HepG2 (cell line): Measurements from ENCODE around the gene CHST11. TPM values are rescaled to one million over a fixed set of nuclear protein-coding genes. Genes with fewer than 3 reads are reported as not detected.

Source experiments
- ATAC-seq: fragments of 200-7000 bp; cut with Tn5 transposase; 3 replicates; pipeline ENCODE4 v1.9.1; 2020; ENCODE audit warnings: mild to moderate bottlenecking, moderate library complexity
- BruUV-seq: library from RNA; stranded (reverse); fragments of 400-500 nt; replicated peaks from 2 replicates; lab custom pipeline; 2021; lab: Mats Ljungman, UMichigan
- CTCF ChIA-PET: fragments of 300-600 bp; formaldehyde crosslinking; extraction: SDS; loops from one replicate; lab custom pipeline; 2021; ENCODE audit warnings: low total read pairs, inconsistent platforms, low intra/inter-chr PET ratio; lab: Yijun Ruan, JAX
- POLR2A ChIA-PET: fragments of 350-600 bp; sonication (Branson Sonifier 250); formaldehyde crosslinking; loops from one replicate; lab custom pipeline; 2020; ENCODE audit warnings: antibody characterized with exemption, inconsistent platforms; lab: Yijun Ruan, JAX
- DNase-seq: peaks from one replicate; pipeline ENCODE4 v3.0.0-alpha.2; 2015; ENCODE audit warnings: low spot score
- FAIRE-seq: peaks from 3 replicates; lab custom pipeline; 2011; peaks lifted over from hg19 to GRCh38; lab: Jason Lieb, UNC
- H2AFZ ChIP-seq: one replicate; pipeline ENCODE4 v1.6.1; 2011; ENCODE audit warnings: low read length, inconsistent platforms
- H3K27ac ChIP-seq: fragments of 300-600 bp; 3 replicates; pipeline ENCODE4 v1.8.0; 2011; ENCODE audit warnings: mixed run types, mild to moderate bottlenecking, mixed read lengths, low read length, inconsistent platforms; ENCODE audit not compliant: insufficient read depth; ENCODE audit errors: extremely low read length
- H3K27me3 ChIP-seq, 2 experiments: fragments of 200-600 bp in 1 of 2; 2 replicates in 1 of 2; 3 replicates in 1 of 2; pipeline versions ENCODE4 v1.6.0 to v1.8.0; 2011; ENCODE audit warnings: low read length in 2 of 2, mild to moderate bottlenecking in 2 of 2, moderate library complexity in 2 of 2, inconsistent platforms in 1 of 2; ENCODE audit not compliant: insufficient read depth in 2 of 2, control insufficient read depth in 1 of 2
- H3K36me3 ChIP-seq, 2 experiments: fragments of 200-600 bp in 1 of 2; replicated peaks in 1 of 2; 2 replicates in 1 of 2; 3 replicates in 1 of 2; pipeline versions ENCODE4 v1.5.1 to v1.8.0; 2011; ENCODE audit warnings: low read length in 2 of 2, inconsistent platforms in 1 of 2; ENCODE audit not compliant: insufficient read depth in 2 of 2, control insufficient read depth in 1 of 2
- H3K4me1 ChIP-seq: 2 replicates; pipeline ENCODE4 v1.5.1; 2012; ENCODE audit warnings: low read length, inconsistent platforms; ENCODE audit not compliant: insufficient read depth
- H3K4me2 ChIP-seq: 2 replicates; pipeline ENCODE4 v1.6.0; 2011; ENCODE audit warnings: low read depth, low read length, inconsistent platforms
- H3K4me3 ChIP-seq, 3 experiments: fragments of 200-600 bp in 1 of 3; sonication (generic), shearing (Covaris generic) in 1 of 3; replicated peaks in 1 of 3; 2 replicates each; pipeline ENCODE4 v1.5.1; 2011 to 2016; ENCODE audit warnings: low read length in 3 of 3, inconsistent platforms in 2 of 3, low read depth in 2 of 3, mild to moderate bottlenecking in 2 of 3, control low read depth in 1 of 3, mixed read lengths in 1 of 3; ENCODE audit not compliant: insufficient read depth in 1 of 3
- H3K79me2 ChIP-seq: one replicate; pipeline ENCODE4 v1.6.1; 2011; ENCODE audit warnings: low read length, inconsistent platforms; ENCODE audit not compliant: insufficient read depth
- H3K9ac ChIP-seq: 2 replicates; pipeline ENCODE4 v1.6.0; 2011; ENCODE audit warnings: mild to moderate bottlenecking, low read depth, low read length, inconsistent platforms; ENCODE audit not compliant: insufficient read depth
- H3K9me3 ChIP-seq: 2 replicates; pipeline ENCODE4 v1.5.1; 2012; ENCODE audit warnings: mild to moderate bottlenecking, low read length
- H4K20me1 ChIP-seq: 2 replicates; pipeline ENCODE4 v1.6.0; 2011; ENCODE audit warnings: inconsistent platforms, mild to moderate bottlenecking, low read length, moderate library complexity; ENCODE audit not compliant: insufficient read depth
- CHCHD3 ChIP-seq: sonication (generic); formaldehyde crosslinking; IDR thresholded peaks from 2 replicates; pipeline ENCODE4 v1.8.0; 2022; ENCODE audit warnings: mild to moderate bottlenecking, missing genetic modification reagents, moderate library complexity
- FOXO4 ChIP-seq: sonication (generic); formaldehyde crosslinking; conservative IDR thresholded peaks from 2 replicates; pipeline ENCODE4 v1.8.1; 2023; ENCODE audit warnings: missing genetic modification reagents
- PAWR ChIP-seq: sonication (generic); formaldehyde crosslinking; IDR thresholded peaks from 2 replicates; pipeline ENCODE4 v1.4.0; 2020; ENCODE audit warnings: missing genetic modification reagents, mild to moderate bottlenecking, borderline replicate concordance
- RXRA ChIP-seq: sonication (generic); formaldehyde crosslinking; IDR thresholded peaks from 2 replicates; pipeline ENCODE4 v1.5.1; 2020; ENCODE audit warnings: missing genetic modification reagents
- TOPORS ChIP-seq: sonication (generic); formaldehyde crosslinking; IDR thresholded peaks from 2 replicates; pipeline ENCODE4 v1.8.0; 2023; ENCODE audit warnings: mild to moderate bottlenecking, missing genetic modification reagents
- U2AF1 ChIP-seq: fragments of 200-400 bp; formaldehyde crosslinking; optimal IDR thresholded peaks from 2 replicates; pipeline ENCODE3; 2017; ENCODE audit warnings: mild to moderate bottlenecking, low read depth, low read length
- ZNF414 ChIP-seq: sonication (generic); formaldehyde crosslinking; IDR thresholded peaks from 2 replicates; pipeline ENCODE4 v1.5.0; 2020; ENCODE audit warnings: missing genetic modification reagents
- ZNF777 ChIP-seq: sonication (generic); formaldehyde crosslinking; IDR thresholded peaks from 2 replicates; pipeline ENCODE4 v1.4.0; 2020; ENCODE audit warnings: missing genetic modification reagents
- WGBS: methylation state at CpG from one replicate; pipeline ENCODE4 v1.1.6; 2017; ENCODE audit warnings: low lambda C conversion rate; 5-methylcytosine and 5-hydroxymethylcytosine counted together
- in situ Hi-C: cut with HindIII; loops from 2 replicates; pipeline ENCODE4 v1.10.0; 2017; ENCODE audit warnings: low pct_unique_long_range_greater_than_20kb; ENCODE audit not compliant: extremely low pct_ligation_motif_present
- intact Hi-C: fragments of 100-400 bp; cut with micrococcal nuclease; formaldehyde crosslinking; loops from one replicate; pipeline ENCODE4 v1.10.0; 2022; ENCODE audit not compliant: unreplicated experiment
- polyA plus RNA-seq, 8 experiments: library from polyadenylated mRNA; depleted of rRNA in 3 of 8; stranded (reverse) in 7 of 8; unstranded in 1 of 8; fragments of >200 nt; fragmentation: Illumina TruSeq in 4 of 8; extraction: Trizol in 4 of 8; gene quantifications; 2 replicates each; pipeline versions ENCODE4 v1.2.1 to v1.2.3, GENCODE V29; 2011 to 2016; ENCODE audit warnings: low read depth in 4 of 8, missing spikeins in 1 of 8, mixed read lengths in 1 of 8; ENCODE audit not compliant: insufficient read depth in 1 of 8
- total RNA-seq, 5 experiments: library from RNA; depleted of rRNA; stranded (reverse); fragments of >200 nt; fragmentation: Illumina TruSeq; extraction: Trizol; gene quantifications; 2 replicates each; pipeline ENCODE4 v1.2.3, GENCODE V29; 2016; ENCODE audit warnings: low read depth in 1 of 5
- TF ChIP-seq, protein P1 (sequence below): sonication (generic); formaldehyde crosslinking; IDR thresholded peaks from 2 replicates; pipeline ENCODE4 v1.4.0; 2020; ENCODE audit warnings: low read depth, missing genetic modification reagents
- TF ChIP-seq, protein P2 (sequence below): IDR thresholded peaks from 2 replicates; pipeline ENCODE4 v1.6.1; 2016; ENCODE audit warnings: mild to moderate bottlenecking

Gene CHST11
- total and polyA plus RNA-seq, 2 of the 13 experiments (the other 11 are each of a cell fraction or from before 2014, with no cell fraction given): 0.15 TPM; not detected in 1

GRCh38 chr12:104547235-104547634 is 90.5 kb downstream of the CHST11 start:
- ATAC-seq (no peak), DNase-seq (no peak), FAIRE-seq (no peak)
- Histone ChIP-seq H3K4me1 (no peaks in the 10 kb centered on the region), H2AFZ (no peak overlapping the region), H3K36me3 (no peaks in the 10 kb centered on the region), H4K20me1 (no peaks in the 10 kb centered on the region), H3K9ac (no peak overlapping the region), H3K79me2 (no peaks in the 10 kb centered on the region), H3K9me3 (no peaks in the 10 kb centered on the region), H3K27me3 (peaks cover 1 to 12% of the 10 kb centered on the region in 2 experiments; a peak in 1 of 5 replicates), H3K27ac (no peak overlapping the region), H3K4me2 (no peak overlapping the region), H3K4me3 (no peak overlapping the region)
- BruUV-seq: no TSS peak
- ChIA-PET CTCF (no interaction called here), POLR2A (no interaction called here)
- in situ Hi-C loops: no loop called here
- TF ChIP-seq, protein P1, sequence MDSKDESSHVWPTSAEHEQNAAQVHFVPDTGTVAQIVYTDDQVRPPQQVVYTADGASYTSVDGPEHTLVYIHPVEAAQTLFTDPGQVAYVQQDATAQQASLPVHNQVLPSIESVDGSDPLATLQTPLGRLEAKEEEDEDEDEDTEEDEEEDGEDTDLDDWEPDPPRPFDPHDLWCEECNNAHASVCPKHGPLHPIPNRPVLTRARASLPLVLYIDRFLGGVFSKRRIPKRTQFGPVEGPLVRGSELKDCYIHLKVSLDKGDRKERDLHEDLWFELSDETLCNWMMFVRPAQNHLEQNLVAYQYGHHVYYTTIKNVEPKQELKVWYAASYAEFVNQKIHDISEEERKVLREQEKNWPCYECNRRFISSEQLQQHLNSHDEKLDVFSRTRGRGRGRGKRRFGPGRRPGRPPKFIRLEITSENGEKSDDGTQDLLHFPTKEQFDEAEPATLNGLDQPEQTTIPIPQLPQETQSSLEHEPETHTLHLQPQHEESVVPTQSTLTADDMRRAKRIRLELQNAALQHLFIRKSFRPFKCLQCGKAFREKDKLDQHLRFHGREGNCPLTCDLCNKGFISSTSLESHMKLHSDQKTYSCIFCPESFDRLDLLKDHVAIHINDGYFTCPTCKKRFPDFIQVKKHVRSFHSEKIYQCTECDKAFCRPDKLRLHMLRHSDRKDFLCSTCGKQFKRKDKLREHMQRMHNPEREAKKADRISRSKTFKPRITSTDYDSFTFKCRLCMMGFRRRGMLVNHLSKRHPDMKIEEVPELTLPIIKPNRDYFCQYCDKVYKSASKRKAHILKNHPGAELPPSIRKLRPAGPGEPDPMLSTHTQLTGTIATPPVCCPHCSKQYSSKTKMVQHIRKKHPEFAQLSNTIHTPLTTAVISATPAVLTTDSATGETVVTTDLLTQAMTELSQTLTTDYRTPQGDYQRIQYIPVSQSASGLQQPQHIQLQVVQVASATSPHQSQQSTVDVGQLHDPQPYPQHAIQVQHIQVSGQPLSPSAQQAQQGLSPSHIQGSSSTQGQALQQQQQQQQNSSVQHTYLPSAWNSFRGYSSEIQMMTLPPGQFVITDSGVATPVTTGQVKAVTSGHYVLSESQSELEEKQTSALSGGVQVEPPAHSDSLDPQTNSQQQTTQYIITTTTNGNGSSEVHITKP (CRISPR knock-in tag): no peak
- 61% methylated on average over 9 of the region's 9 CpGs for WGBS
- intact Hi-C loops: no loop called here

DNA sequence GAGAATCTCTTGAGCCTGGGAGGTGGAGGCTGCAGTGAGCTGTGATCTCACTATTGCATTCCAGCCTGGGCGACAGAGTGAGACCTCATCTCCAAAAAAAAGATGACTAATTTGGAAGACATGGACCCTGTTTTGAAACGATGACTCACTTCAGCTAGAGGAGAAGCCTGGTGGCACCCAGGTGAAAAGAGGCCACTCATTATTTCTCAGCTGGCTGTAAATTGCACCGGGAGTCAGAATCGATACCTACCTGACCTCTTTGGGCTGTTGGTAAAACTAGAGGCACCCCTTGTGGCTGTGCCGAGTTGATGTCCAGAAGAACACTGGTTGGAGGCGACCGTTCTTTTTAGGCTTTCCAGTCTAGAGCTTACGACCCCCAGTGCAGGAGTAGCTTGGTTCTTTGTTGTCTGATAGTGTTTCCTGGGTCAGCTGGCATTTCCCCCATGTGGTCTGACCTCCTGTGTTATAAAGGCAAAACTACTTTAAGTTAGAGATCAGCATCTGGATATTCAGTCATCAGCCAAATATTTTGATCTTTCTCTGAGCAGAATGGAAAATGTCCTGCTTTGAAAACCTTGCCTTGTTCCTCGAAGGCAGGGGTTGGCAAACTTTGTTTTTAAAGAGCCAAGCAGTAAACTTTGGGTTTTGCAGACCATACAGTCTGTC is 93.2 kb downstream of the CHST11 start:
- H4K20me1 ChIP-seq: no peaks in the 10 kb centered on the region
- no peak overlapping the region for H3K4me2 ChIP-seq
- ATAC-seq: peak; percentile 43; the same call in 2 of the 3 replicates
- no peaks in the 10 kb centered on the region for H3K79me2 ChIP-seq
- in situ Hi-C loops (no loop called here), intact Hi-C loops (no loop called here)
- WGBS: 21% methylated on average over 7 of the region's 9 CpGs
- no peak overlapping the region for H2AFZ ChIP-seq
- H3K27me3 ChIP-seq: peaks cover 1 to 12% of the 10 kb centered on the region in 2 experiments; a peak in 1 of 5 replicates
- FAIRE-seq: no peak
- no peak overlapping the region for H3K27ac ChIP-seq
- H3K9me3 ChIP-seq: no peaks in the 10 kb centered on the region
- H3K4me3 ChIP-seq: no peak overlapping the region
- POLR2A ChIA-PET: no interaction called here
- H3K4me1 ChIP-seq: no peaks in the 10 kb centered on the region
- no peak overlapping the region for H3K9ac ChIP-seq
- DNase-seq: no peak
- H3K36me3 ChIP-seq: no peaks in the 10 kb centered on the region
- BruUV-seq: no TSS peak
- CTCF ChIA-PET: no interaction called here
- no peak for TF ChIP-seq ZNF777
- TF ChIP-seq TOPORS (CRISPR knock-in tag): no peak
- no peak for TF ChIP-seq CHCHD3 (CRISPR knock-in tag)
- TF ChIP-seq U2AF1: no peak
- TF ChIP-seq RXRA (CRISPR knock-in tag): no peak
- TF ChIP-seq, protein P2, sequence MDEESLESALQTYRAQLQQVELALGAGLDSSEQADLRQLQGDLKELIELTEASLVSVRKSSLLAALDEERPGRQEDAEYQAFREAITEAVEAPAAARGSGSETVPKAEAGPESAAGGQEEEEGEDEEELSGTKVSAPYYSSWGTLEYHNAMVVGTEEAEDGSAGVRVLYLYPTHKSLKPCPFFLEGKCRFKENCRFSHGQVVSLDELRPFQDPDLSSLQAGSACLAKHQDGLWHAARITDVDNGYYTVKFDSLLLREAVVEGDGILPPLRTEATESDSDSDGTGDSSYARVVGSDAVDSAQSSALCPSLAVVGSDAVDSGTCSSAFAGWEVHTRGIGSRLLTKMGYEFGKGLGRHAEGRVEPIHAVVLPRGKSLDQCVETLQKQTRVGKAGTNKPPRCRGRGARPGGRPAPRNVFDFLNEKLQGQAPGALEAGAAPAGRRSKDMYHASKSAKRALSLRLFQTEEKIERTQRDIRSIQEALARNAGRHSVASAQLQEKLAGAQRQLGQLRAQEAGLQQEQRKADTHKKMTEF (CRISPR knock-in tag): no peak
- no peak for TF ChIP-seq PAWR
- no peak for TF ChIP-seq ZNF414 (CRISPR knock-in tag)
- TF ChIP-seq FOXO4 (CRISPR knock-in tag): no peak
